ENCODE data around the gene SIGLEC15. TPM values are rescaled to one million over a fixed set of nuclear protein-coding genes. Genes with fewer than 3 reads are reported as not detected.
"Not testable (repeated sequence)": the region's sequence is repeated elsewhere in the genome, so short reads cannot be mapped to it uniquely, and the experiment has no call there.

Gene SIGLEC15
- total RNA-seq, 2 experiments from 2014 or later: not detected

DNA sequence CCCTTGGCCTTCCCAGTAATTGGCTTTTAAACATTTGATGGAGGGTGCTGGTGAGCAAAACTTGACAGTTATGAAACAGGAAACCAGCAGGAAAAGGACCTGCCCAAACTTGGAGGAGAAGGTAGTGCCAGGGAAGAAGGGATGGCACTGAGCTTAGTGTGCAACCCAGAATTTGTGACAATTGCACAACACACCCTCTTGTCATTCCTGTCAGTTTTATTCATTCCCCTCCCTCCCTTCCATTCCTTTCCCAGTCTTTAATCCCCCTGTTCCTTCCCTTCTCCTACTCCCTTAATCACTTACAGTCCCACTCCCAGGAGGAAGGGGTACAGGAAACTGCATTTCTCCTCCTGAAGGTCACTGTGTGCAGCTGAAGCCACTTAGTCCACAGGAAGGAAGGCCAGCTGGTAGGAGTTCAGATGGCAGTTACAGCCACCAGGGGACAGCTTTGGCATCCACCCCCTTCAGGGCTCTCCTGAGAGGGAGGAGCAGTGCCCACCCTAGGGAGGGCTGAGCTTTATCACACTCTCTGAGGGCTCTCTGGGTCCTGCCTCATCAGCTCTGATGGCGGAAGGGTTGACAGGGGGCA lies 24.0 kb upstream of the SIGLEC15 start:
- CTCF ChIA-PET: no interaction called here
- POLR2A ChIA-PET: no interaction called here

DNA sequence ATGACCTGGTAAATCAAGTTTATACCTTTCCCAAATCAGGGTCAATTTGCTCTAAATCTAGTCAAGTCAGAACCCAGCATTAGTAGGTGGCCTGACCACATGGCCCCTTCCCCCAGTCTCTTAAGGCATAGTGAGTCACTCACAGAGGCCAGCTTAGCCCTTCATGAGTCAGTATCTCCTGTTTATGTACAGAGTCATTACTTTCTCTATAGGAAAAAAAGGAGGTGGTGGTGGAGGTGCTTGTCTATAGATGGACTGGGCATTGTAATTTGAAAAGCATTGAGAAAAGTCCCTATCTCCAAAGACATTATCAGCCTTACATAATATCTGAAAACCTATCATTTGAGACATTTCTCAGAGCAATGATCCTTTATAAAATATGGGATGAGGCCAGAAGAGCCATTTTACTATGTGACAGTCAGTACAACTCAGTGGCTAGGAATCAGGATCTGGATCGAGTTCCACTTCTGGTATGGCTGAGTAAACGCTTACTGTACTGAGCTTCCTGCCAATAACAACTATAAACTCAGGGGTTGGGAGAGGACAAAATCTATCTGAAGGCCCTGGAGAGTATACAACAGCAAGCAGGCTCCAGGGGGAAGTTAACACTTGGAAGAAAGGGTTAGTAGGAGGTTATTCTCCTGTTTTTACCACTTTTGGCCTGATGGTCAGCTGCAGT lies 22.5 kb upstream of the SIGLEC15 start:
- Mint-ChIP-seq H3K9me3 (peaks cover 17% of the 10 kb centered on the region), H3K27me3 (peaks cover 3% of the 10 kb centered on the region), H3K27ac (no peak overlapping the region), H3K4me1 (no peaks in the 10 kb centered on the region), H3K4me3 (no peak overlapping the region), H3K36me3 (ENCODE audit: low read depth) (peaks cover 2% of the 10 kb centered on the region)
- no peak for DNase-seq
- ChIA-PET POLR2A (interaction anchor here (0.6 kb wide), 1 partner anchor 863 kb away, joined by 3 read pairs; no protein-coding TSS in a partner anchor), CTCF (interaction anchor here (0.6 to 1.3 kb wide), 2 partner anchors 16 to 138 kb away, joined by 3 to 4 read pairs; no protein-coding TSS in a partner anchor)

More for the DNA sequence above, 24.0 kb upstream of the SIGLEC15 start:
- no peak for DNase-seq
- Mint-ChIP-seq H3K4me3 (no peak overlapping the region), H3K36me3 (ENCODE audit: low read depth) (peaks cover 2% of the 10 kb centered on the region), H3K27ac (no peak overlapping the region), H3K27me3 (peaks cover 5% of the 10 kb centered on the region), H3K4me1 (no peaks in the 10 kb centered on the region), H3K9me3 (peaks cover 15% of the 10 kb centered on the region)

DNA sequence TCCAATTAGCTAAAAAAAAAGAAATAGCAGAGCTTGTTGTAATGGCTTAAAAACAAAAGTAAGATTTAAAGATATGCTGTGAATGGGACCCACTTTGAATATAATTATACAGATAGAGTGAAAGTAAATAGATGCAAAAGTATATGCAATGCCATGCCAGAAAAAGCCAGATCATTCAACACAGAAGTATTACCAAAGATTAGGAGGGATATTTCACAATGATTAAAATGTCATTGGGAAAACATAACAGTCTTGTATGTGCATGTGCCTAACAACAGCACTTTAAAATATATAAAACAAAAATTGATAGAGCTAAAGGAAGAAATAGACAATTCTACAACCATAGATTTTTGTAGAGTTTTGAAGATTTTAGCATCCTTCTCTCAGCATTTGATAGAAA lies 19.9 kb upstream of the SIGLEC15 start:
- peaks cover 28% of the 10 kb centered on the region for H3K9me3 Mint-ChIP-seq
- CTCF ChIA-PET: interaction anchor here (1.1 kb wide), 1 partner anchor 21 kb away, joined by 3 read pairs; no protein-coding TSS in a partner anchor
- H3K36me3 Mint-ChIP-seq (ENCODE audit: low read depth): peaks cover 4% of the 10 kb centered on the region
- no peak overlapping the region for H3K27ac Mint-ChIP-seq
- H3K27me3 Mint-ChIP-seq: peaks cover 3% of the 10 kb centered on the region
- no peak for DNase-seq
- POLR2A ChIA-PET: no interaction called here
- H3K4me1 Mint-ChIP-seq: peaks cover 11% of the 10 kb centered on the region
- H3K4me3 Mint-ChIP-seq: no peak overlapping the region

DNA sequence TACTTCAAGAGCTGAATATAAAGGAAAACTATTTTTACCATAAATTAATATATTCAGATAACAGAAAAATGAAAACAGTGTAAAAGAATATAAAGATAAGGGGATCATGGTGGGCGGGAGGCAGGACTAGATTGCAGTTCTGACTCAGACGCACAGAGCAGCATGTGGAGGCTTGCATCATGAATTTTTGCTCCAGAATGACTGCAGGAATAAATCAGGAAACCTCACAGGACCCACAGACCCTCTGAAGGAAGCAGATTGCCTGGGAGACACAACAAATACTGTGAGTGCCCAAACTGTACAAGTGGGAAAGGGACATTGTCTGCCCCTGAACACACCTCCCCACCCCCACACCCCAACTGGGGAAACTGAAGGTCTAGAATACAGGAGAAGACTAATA lies 19.2 kb upstream of the SIGLEC15 start:
- ChIA-PET POLR2A (no interaction called here), CTCF (interaction anchor here (0.9 to 1.1 kb wide), 2 partner anchors 15 to 20 kb away, joined by 3 read pairs; no protein-coding TSS in a partner anchor)
- Mint-ChIP-seq H3K4me3 (no peak overlapping the region), H3K27ac (no peak overlapping the region), H3K4me1 (peaks cover 11% of the 10 kb centered on the region), H3K27me3 (peaks cover 5% of the 10 kb centered on the region), H3K9me3 (peaks cover 26% of the 10 kb centered on the region), H3K36me3 (ENCODE audit: low read depth) (peaks cover 4% of the 10 kb centered on the region)
- DNase-seq: no peak

DNA sequence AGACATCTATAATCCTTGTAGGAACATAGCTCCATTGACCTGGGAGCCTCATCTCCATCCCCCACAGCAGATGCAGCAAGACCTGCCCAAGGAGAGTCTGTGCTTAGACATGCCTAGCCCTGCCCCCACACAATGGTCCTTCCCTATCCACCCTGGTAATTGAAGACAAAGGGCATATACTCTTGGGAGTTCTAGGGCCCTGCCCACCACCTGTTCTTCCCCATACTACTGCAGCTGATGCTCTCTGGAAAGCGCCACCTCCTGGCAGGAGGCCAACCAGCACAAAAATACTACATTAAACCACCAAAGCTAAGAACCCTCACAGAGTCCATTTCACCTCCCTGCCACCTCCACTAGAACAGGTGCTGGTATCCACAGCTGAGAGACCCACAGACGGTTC lies 18.3 kb upstream of the SIGLEC15 start:
- peaks cover 26% of the 10 kb centered on the region for H3K9me3 Mint-ChIP-seq
- H3K36me3 Mint-ChIP-seq (ENCODE audit: low read depth); POLR2A ChIA-PET: not testable (repeated sequence)

DNA sequence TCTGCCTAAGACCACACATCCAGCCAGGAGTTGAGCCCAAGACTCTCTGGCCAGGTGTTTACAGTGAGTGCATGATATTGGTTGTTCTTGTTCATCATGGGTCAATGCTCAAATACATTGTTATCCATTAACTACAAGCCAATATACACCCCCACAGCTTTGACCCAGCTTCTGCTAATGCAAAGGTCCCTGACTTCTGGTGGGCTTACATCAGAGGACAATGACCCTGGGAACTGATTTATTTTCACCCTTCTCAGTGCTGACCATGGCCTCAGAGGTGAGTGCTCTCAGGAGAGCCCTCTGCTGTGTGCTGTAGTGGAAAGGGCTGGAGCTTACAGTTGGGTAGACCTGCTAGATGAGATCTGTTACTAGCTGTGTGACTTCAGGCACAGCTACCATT lies 10.7 kb upstream of the SIGLEC15 start:
- POLR2A ChIA-PET; H3K4me3 Mint-ChIP-seq; DNase-seq; H3K27ac Mint-ChIP-seq; H3K4me1 Mint-ChIP-seq; H3K9me3 Mint-ChIP-seq; H3K27me3 Mint-ChIP-seq; H3K36me3 Mint-ChIP-seq (ENCODE audit: low read depth): not testable (repeated sequence)
- CTCF ChIA-PET: interaction anchor here (0.8 kb wide), 1 partner anchor 65 kb away, joined by 3 read pairs; no protein-coding TSS in a partner anchor

More for the DNA sequence above, 18.3 kb upstream of the SIGLEC15 start:
- H3K4me1 Mint-ChIP-seq: peaks cover 11% of the 10 kb centered on the region
- not testable (repeated sequence) for H3K27me3 Mint-ChIP-seq, DNase-seq, H3K4me3 Mint-ChIP-seq, H3K27ac Mint-ChIP-seq
- CTCF ChIA-PET: interaction anchor here (0.8 to 1.4 kb wide), 3 partner anchors 14 to 82 kb away, joined by 3 read pairs; no protein-coding TSS in a partner anchor

DNA sequence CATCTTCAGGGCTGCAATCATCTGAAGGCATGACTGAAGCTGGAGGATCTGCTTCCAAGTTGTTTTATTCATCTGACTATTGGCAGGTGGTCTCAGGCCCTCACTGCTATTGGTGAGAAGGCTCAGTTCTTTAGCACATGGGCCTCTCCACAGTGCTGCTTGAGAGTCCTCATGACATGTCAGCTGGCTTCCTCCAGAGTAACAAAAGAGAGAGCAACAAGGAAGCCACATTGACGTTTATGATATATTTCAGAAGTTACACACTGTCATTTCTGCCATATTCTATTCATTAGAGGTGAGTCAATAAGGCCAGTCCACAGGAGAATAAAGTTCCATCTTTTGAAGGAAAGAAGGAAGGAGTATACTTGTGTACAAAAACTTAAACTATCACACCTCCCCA lies 7.9 kb upstream of the SIGLEC15 start:
- ChIA-PET CTCF (no interaction called here), POLR2A (no interaction called here)
- Mint-ChIP-seq H3K27me3 (peaks cover 20% of the 10 kb centered on the region), H3K4me3 (no peak overlapping the region), H3K36me3 (ENCODE audit: low read depth) (no peaks in the 10 kb centered on the region), H3K4me1 (no peaks in the 10 kb centered on the region), H3K27ac (no peak overlapping the region), H3K9me3 (peaks cover 3% of the 10 kb centered on the region)
- DNase-seq: no peak

DNA sequence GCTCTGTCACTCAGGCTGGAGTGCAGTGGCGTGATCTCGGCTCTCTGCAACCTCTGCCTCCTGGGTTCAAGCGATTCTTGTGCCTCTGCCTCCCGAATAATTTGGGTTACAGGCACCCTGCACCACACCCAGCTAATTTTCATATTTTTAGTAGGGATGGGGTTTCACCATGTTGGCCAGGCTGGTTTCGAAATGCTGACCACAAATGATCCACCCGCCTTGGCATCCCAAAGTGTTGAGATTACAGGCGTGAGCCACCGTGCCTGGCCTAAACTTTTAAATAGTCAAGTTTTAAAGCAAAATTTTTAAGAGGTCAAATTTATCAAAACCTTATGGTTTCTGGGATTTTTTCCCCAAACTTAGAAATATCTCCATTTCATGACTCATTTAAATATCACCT lies 6.7 kb upstream of the SIGLEC15 start:
- POLR2A ChIA-PET; H3K9me3 Mint-ChIP-seq; H3K4me3 Mint-ChIP-seq; DNase-seq; H3K4me1 Mint-ChIP-seq; H3K27ac Mint-ChIP-seq; H3K36me3 Mint-ChIP-seq (ENCODE audit: low read depth); CTCF ChIA-PET: not testable (repeated sequence)
- H3K27me3 Mint-ChIP-seq: peaks cover 26% of the 10 kb centered on the region

DNA sequence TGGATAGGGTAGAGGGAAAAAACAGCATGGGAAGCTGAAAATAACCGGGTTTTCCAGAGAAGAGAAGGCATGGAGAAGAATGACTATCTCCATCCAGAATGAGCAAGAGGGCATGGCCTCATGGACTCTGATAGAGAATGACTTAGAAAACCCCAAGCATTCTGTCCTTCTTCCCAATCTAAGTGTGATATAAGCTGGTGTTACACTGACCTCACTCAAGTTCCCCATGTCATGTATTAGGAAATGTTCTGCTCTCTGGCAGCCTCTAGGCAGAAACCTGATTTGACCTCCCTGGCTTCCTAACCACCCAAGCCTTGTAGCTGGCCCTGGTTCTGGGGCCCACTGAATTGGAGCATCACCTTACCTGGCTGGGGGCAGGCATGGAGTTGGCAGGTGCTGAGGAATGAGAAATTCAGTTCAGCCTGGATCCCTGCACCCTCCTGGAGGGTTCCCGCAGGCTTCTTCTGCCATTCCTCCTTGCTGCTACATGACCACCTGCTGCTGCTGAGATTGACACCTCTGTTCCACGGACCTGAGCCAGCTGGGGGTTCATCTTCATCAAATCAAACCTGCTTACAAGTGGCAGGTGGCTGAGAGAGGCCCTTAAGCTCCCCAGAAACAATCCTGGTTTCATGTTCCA lies 5.2 kb upstream of the SIGLEC15 start:
- ChIA-PET CTCF (interaction anchor here (1.4 to 1.5 kb wide), 2 partner anchors 9 to 13 kb away, joined by 3 to 4 read pairs; no protein-coding TSS in a partner anchor), POLR2A (no interaction called here)
- no peak for DNase-seq
- no peaks in the 10 kb centered on the region for H3K36me3 Mint-ChIP-seq (ENCODE audit: low read depth)
- peaks cover 3% of the 10 kb centered on the region for H3K9me3 Mint-ChIP-seq
- H3K4me1 Mint-ChIP-seq: peaks cover 9% of the 10 kb centered on the region
- peaks cover 28% of the 10 kb centered on the region for H3K27me3 Mint-ChIP-seq
- no peak overlapping the region for H3K27ac Mint-ChIP-seq
- H3K4me3 Mint-ChIP-seq: no peak overlapping the region

DNA sequence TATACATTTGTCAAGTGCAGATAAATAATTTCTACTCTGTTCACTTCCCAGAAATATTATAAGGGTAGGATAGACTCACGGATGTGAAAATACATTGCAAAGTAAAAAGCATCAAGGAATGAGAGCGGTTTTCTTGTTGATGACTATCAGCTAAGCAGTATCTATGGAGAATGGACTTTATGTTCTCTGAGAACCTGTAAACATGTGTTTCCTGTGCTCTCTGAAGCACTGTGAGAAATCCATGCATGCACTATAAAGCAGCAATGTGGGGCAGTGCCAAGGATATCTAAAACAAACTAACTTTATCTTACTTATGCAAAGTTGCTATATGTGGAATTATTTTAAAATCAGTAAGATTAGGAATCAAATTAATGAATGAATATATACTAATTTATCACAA lies 4.4 kb upstream of the SIGLEC15 start:
- Mint-ChIP-seq H3K36me3 (ENCODE audit: low read depth) (no peaks in the 10 kb centered on the region), H3K27ac (no peak overlapping the region), H3K4me1 (peaks cover 16% of the 10 kb centered on the region), H3K4me3 (no peak overlapping the region), H3K27me3 (peaks cover 28% of the 10 kb centered on the region), H3K9me3 (peaks cover 3% of the 10 kb centered on the region)
- POLR2A ChIA-PET: no interaction called here
- CTCF ChIA-PET: interaction anchor here (0.6 to 1.5 kb wide), 4 partner anchors 8 to 173 kb away, joined by 3 to 4 read pairs (median 3); no protein-coding TSS in a partner anchor
- no peak for DNase-seq

DNA sequence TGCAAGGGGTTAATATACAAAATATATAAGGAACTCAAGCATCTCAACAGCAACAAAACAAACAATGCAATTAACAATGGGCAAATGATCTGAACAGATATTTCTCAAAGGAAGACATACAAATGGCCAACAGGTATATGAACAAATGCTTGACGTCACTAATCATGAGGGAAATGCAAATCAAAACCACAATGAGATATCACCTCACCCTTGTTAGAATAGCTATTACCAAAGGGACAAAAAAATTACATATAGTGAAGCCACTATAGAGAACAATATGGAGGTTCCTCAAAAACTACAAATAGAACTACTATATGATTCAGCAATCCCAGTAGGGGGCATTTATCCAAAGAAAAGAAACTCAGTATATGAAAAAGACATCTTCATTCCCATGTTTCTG lies 3.8 kb upstream of the SIGLEC15 start:
- Mint-ChIP-seq H3K36me3 (ENCODE audit: low read depth) (no peaks in the 10 kb centered on the region), H3K9me3 (no peaks in the 10 kb centered on the region), H3K27ac (no peak overlapping the region), H3K27me3 (peaks cover 27% of the 10 kb centered on the region), H3K4me1 (peaks cover 17% of the 10 kb centered on the region), H3K4me3 (no peak overlapping the region)
- no peak for DNase-seq
- POLR2A ChIA-PET: no interaction called here
- CTCF ChIA-PET: interaction anchor here (1.4 kb wide), 1 partner anchor 11 kb away, joined by 3 read pairs; no protein-coding TSS in a partner anchor

DNA sequence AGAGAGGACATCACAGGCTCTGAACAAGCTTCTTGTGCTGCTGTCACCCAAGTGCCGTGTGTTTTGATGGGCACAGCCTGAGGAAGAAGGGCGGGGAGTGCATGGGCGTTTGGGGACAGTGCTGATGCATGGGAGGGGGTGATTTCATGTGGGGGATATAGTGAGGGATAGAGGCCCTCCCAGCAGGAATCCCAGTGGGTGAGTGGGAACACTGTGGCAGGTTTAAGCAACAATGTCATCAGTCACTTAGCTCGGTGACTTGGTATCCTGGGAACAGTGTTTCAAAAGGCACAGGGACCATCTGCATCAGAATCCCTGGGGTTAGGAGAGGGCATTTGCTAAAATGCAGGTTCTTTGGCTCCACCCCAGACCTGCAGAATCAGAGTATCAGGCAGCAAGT lies 609 bp downstream of the SIGLEC15 start:
- peaks cover 22% of the 10 kb centered on the region for H3K27me3 Mint-ChIP-seq
- POLR2A ChIA-PET: no interaction called here
- no peak for DNase-seq
- H3K36me3 Mint-ChIP-seq (ENCODE audit: low read depth): no peaks in the 10 kb centered on the region
- no peak overlapping the region for H3K27ac Mint-ChIP-seq
- H3K4me3 Mint-ChIP-seq: no peak overlapping the region
- no peaks in the 10 kb centered on the region for H3K9me3 Mint-ChIP-seq
- H3K4me1 Mint-ChIP-seq: peaks cover 33% of the 10 kb centered on the region
- CTCF ChIA-PET: interaction anchor here (0.6 to 1.1 kb wide), 4 partner anchors 9 to 103 kb away, joined by 3 to 5 read pairs (median 4); no protein-coding TSS in a partner anchor

DNA sequence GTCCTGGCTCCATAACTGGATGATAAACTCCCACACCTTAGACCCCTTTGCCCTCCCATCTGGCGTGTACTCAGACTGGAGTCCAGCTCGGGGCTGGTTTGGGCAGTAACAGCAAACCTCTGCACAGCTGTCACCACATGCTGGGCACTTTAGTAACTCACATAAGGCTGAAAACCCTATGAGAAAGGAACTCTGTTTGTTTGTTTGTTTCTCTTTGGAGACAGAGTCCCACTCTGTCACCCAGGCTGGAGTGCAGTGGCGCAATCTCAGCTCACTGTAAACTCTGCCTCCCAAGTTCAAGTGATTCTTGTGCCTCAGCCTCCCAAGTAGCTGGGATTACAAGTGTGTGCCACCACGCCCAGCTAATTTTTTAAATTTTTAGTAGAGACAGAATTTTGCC lies 1.2 kb downstream of the SIGLEC15 start:
- H3K27me3 Mint-ChIP-seq: peaks cover 16% of the 10 kb centered on the region
- H3K4me3 Mint-ChIP-seq; H3K9me3 Mint-ChIP-seq; DNase-seq; H3K27ac Mint-ChIP-seq; POLR2A ChIA-PET; H3K36me3 Mint-ChIP-seq (ENCODE audit: low read depth): not testable (repeated sequence)
- CTCF ChIA-PET: interaction anchor here (0.7 to 1.1 kb wide), 2 partner anchors 20 to 21 kb away, joined by 3 read pairs; no protein-coding TSS in a partner anchor
- H3K4me1 Mint-ChIP-seq: peaks cover 33% of the 10 kb centered on the region

All from activated CD4-positive, alpha-beta T cell treated with anti-CD3 and anti-CD28 coated beads, Interleukin-2, amount 10 ng/mL, durations not matched to agents 7 days and 5 days (primary cell).